GM19023 (cell line): ENCODE results near the gene TCF12.

ENCODE experiments used
- ATAC-seq: cut with Tn5 transposase; IDR thresholded peaks from one replicate; pipeline ENCODE4 v1.9.1; 2021; ENCODE audit warnings: mild to moderate bottlenecking, moderate library complexity; ENCODE audit not compliant: unreplicated experiment

The TCF12 gene

GRCh38 chr15:57285386-57285785, 366.9 kb downstream of the TCF12 start:
- ATAC-seq, result no peak

GRCh38 chr15:57286446-57287122, 368.1 kb downstream of the TCF12 start:
- ATAC-seq, result no peak

GRCh38 chr15:57287123-57287521, 368.7 kb downstream of the TCF12 start:
- ATAC-seq, result no peak

- ATAC-seq, result no peak
Observed at GRCh38 chr15:57288926-57289580, 370.6 kb downstream of the TCF12 start.

GRCh38 chr15:57290187-57290586, 371.7 kb downstream of the TCF12 start:
- ATAC-seq, result no peak

GRCh38 chr15:57290826-57291225, 372.4 kb downstream of the TCF12 start:
- ATAC-seq, result no peak

GRCh38 chr15:57296473-57297162, 378.2 kb downstream of the TCF12 start:
- ATAC-seq, result no peak

- ATAC-seq, result no peak
Observed at GRCh38 chr15:57297163-57297593, 378.7 kb downstream of the TCF12 start.

GRCh38 chr15:57297630-57298029, 379.2 kb downstream of the TCF12 start:
- no peak for ATAC-seq

GRCh38 chr15:57298204-57298603, 379.8 kb downstream of the TCF12 start:
- no peak for ATAC-seq

- ATAC-seq, result no peak
Observed at GRCh38 chr15:57298843-57299550, 380.6 kb downstream of the TCF12 start.

GRCh38 chr15:57301307-57301706, 382.9 kb downstream of the TCF12 start:
- ATAC-seq, result no peak

- ATAC-seq, result no peak
Observed at GRCh38 chr15:57302640-57303257, 384.3 kb downstream of the TCF12 start.

- no peak for ATAC-seq
Observed at GRCh38 chr15:57305009-57305408, 386.6 kb downstream of the TCF12 start.

GRCh38 chr15:57306161-57306943, 387.9 kb downstream of the TCF12 start:
- peak; percentile 71 for ATAC-seq

- ATAC-seq, result no peak
Observed at GRCh38 chr15:57306944-57307411, 388.5 kb downstream of the TCF12 start.

GRCh38 chr15:57307527-57308169, 389.2 kb downstream of the TCF12 start:
- ATAC-seq, result no peak

- ATAC-seq, result no peak
Observed at GRCh38 chr15:57308170-57308545, 389.7 kb downstream of the TCF12 start.
